ENCODE measurements around the gene ARHGEF25.
A peak's percentile ranks its signal among the peaks of the same experiment; 100 is the strongest.

Gene ARHGEF25

DNA sequence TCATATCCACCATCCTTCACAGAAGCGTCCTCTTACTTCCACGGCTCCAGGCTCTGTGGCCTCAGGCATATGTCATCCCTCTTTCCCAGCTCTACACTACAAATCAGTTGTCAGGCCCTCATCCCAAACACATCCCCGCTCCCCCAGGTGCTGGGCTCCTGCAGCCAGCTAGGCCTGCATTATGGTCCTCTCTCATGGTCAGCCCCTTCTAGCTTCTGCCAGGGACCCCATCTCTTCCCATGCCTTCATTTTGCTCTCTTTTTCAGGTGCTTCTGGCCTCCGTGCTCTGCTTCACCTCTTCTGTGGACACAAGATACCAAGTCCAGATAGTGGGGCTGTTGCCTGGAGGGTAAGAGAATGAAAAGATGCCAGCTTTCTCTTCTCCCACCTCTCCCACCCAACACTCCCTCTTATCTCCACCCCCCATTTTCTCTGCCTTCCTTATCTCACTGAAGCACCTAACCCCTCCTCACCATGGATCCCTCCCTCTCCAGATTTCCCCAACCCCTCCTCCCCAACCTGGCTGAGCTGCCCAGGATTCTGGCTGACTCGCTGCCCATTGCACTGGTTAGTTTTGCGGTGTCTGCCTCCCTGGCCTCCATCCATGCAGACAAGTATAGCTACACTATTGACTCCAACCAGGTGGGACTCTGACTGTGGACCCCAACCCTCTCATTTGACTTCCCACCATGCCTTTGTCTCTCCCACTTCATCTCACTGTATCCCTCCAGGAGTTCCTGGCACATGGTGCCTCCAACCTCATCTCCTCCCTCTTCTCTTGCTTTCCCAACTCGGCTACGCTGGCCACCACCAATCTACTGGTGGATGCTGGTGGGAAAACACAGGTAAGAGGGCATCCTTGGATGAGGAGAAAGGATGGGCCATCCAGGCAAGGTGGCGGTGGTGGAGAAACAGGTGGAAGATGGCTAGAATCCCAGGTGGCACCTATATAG lies 11.3 kb downstream of the ARHGEF25 start:
- H3K9me3 Mint-ChIP-seq = no peaks in the 10 kb centered on the region
- H3K4me3 Mint-ChIP-seq = peak overlapping the region; percentile 84
- no peaks in the 10 kb centered on the region for H3K36me3 Mint-ChIP-seq
- peaks cover 69% of the 10 kb centered on the region for H3K27me3 Mint-ChIP-seq
- H3K27ac Mint-ChIP-seq = no peak overlapping the region
- H3K4me1 Mint-ChIP-seq = peaks cover 34% of the 10 kb centered on the region

DNA sequence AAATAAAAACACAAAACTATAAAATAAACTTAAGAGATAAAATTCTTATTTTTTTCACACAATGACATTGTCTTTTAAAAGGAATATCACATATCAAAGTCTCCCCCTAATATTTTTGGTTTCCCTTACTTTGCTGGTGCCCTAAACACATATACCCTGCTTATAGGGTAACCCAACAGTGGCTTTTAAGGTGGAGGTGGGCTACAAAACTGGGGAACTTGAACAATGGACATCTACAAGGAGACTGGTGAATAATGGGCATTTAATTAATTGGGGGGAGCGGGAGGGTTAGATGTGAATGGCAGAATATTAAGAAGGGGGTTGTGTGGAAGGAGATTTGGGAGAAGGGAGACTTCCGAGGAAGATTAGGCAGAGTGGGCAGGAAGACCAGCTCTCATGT lies 12.2 kb downstream of the ARHGEF25 start:
- H3K4me3 Mint-ChIP-seq = no peak overlapping the region
- no peaks in the 10 kb centered on the region for H3K36me3 Mint-ChIP-seq
- no peaks in the 10 kb centered on the region for H3K9me3 Mint-ChIP-seq
- H3K27me3 Mint-ChIP-seq = peaks cover 70% of the 10 kb centered on the region
- H3K4me1 Mint-ChIP-seq = peaks cover 40% of the 10 kb centered on the region
- H3K27ac Mint-ChIP-seq = no peak overlapping the region

DNA sequence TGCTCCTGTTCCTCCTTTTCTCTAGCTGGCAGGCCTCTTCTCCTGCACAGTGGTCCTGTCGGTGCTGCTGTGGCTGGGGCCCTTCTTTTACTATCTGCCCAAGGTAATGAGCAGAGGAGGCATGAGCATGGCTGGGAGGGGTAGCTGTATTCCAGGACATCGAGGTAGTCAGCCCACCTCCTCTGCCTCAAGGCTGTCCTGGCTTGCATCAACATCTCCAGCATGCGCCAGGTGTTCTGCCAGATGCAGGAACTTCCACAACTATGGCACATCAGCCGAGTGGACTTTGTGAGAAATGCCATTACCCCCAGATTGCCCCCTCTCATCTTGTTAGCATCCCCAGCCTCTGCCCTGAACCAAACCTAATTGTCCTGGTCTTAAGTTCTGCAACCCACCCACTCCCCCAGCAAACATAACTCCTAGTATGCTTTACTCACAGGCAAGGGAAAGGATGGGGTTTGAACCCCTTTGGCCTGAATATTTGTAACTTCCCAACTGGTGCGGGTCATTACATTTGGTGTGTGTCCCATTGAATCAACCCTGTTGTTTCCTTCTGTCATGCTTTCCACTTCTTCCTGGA lies 12.7 kb downstream of the ARHGEF25 start:
- peaks cover 40% of the 10 kb centered on the region for H3K4me1 Mint-ChIP-seq
- no peak overlapping the region for H3K27ac Mint-ChIP-seq
- H3K9me3 Mint-ChIP-seq = no peaks in the 10 kb centered on the region
- H3K4me3 Mint-ChIP-seq = no peak overlapping the region
- H3K36me3 Mint-ChIP-seq = no peaks in the 10 kb centered on the region
- peaks cover 73% of the 10 kb centered on the region for H3K27me3 Mint-ChIP-seq

DNA sequence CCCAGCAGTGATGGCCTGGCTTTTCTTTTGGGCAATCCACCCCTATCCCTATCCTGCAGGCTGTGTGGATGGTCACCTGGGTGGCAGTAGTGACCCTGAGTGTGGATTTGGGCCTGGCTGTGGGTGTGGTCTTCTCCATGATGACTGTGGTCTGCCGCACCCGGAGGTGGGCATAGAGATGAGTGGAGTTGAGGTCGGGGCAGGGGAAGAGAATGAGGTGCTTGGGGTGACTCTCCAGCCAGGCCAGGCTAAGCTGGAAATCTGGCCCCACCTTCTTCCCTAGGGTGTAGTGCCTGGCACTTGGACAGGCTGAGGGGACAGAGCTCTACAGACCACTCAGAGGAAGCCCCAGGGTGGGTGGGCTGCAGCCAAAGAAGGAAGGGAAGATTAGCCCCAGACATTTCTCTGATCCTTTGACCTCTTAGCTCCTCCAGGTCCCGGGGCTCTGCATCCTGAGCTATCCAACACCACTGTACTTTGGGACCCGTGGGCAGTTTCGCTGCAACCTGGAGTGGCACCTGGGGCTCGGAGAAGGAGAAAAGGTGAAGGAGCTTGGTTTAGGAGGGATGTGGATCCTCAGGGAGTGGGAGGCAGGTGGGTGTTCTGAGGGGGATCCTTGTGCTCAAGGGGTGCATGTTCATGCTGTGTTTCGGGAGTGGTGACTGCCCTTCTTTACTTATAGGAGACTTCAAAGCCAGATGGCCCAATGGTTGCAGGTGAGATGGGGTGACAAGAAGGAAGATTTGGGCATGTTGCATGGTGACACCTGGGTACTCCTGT lies 13.4 kb downstream of the ARHGEF25 start:
- peaks cover 34% of the 10 kb centered on the region for H3K4me1 Mint-ChIP-seq
- H3K4me3 Mint-ChIP-seq = no peak overlapping the region
- H3K36me3 Mint-ChIP-seq = no peaks in the 10 kb centered on the region
- peaks cover 69% of the 10 kb centered on the region for H3K27me3 Mint-ChIP-seq
- H3K9me3 Mint-ChIP-seq = no peaks in the 10 kb centered on the region
- no peak overlapping the region for H3K27ac Mint-ChIP-seq

DNA sequence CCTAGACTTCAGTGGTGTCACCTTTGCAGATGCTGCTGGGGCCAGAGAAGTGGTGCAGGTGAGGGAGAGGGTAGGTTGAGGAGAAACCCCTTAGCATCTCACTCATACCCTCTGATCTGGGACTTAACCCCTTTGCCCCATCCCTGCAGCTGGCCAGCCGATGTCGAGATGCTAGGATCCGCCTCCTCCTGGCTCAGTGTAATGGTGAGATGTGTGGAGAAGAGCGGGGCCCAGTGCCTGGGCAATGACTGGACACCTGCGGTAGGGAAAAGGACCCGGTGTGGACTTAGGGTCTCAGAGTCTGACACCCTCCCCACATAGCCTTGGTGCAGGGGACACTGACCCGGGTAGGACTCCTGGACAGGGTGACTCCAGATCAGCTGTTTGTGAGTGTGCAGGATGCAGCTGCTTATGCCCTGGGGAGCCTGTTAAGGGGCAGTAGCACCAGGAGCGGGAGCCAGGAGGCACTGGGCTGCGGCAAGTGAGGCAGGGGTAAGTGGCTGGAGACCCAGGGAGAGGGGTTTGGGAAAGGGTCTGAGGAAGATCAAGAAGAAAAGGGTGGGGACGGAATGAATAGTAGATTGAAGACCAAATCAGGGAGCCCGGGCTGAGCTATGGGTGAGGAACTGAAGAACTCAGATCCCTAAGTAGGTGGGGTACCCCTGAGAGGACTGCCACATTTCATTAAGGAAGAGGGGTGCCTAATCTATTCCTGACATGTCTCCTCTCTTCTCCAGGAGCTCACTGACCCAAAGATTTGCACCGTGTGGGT lies 14.2 kb downstream of the ARHGEF25 start:
- H3K9me3 Mint-ChIP-seq = no peaks in the 10 kb centered on the region
- H3K27me3 Mint-ChIP-seq = peaks cover 74% of the 10 kb centered on the region
- H3K27ac Mint-ChIP-seq = no peak overlapping the region
- H3K4me1 Mint-ChIP-seq = peaks cover 26% of the 10 kb centered on the region
- H3K36me3 Mint-ChIP-seq = no peaks in the 10 kb centered on the region
- no peak overlapping the region for H3K4me3 Mint-ChIP-seq

GRCh38 chr12:57626111-57626920 lies 15.1 kb downstream of the ARHGEF25 start:
- Mint-ChIP-seq H3K36me3 (no peaks in the 10 kb centered on the region), H3K4me1 (peaks cover 18% of the 10 kb centered on the region), H3K27me3 (peaks cover 73% of the 10 kb centered on the region), H3K4me3 (peak overlapping the region; percentile 26), H3K27ac (peak overlapping the region; percentile 24), H3K9me3 (no peaks in the 10 kb centered on the region)

GRCh38 chr12:57626921-57627445 lies 15.7 kb downstream of the ARHGEF25 start:
- Mint-ChIP-seq H3K27ac (no peak overlapping the region), H3K4me1 (peaks cover 11% of the 10 kb centered on the region), H3K36me3 (no peaks in the 10 kb centered on the region), H3K9me3 (no peaks in the 10 kb centered on the region), H3K4me3 (no peak overlapping the region), H3K27me3 (peaks cover 75% of the 10 kb centered on the region)

DNA sequence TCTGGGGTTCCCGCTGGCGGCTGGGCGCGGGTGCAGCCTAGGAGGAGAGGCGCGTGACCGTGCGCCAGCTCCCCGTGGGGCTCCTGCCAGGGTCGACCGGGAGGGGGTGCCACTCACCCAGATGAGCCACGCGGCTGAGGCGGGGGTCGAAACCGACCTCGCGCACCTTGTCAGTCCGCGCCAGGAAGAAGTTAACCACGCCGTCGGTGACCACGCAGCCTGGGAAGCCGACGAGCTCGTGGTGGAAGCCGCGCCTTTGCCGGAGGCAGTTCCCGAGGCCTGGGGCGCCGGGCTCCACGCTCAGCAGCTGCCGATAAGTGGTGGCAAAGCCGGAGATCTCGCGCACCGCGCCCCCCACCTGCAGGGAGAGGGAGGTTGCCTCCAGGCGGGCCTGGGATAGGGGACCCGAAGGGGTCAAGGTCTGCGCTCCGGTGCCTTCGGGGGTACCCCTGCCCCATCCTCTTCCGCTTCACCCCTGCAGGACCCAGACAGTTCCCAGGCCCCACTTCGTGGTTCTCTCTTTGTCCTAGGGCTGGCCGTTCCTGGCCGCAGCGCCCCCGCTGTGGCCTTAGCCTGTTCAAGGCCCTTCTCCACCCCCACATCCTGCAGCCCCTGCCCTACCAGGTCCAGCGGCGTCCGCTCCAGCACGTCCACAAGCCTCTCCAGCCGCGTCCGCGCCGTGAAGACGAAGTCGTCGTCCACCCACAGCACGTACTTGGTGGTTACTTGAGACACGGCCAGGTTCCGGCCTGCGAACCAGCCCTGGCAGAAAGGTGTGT lies 16.5 kb downstream of the ARHGEF25 start:
- no peaks in the 10 kb centered on the region for H3K9me3 Mint-ChIP-seq
- H3K36me3 Mint-ChIP-seq = no peaks in the 10 kb centered on the region
- peaks cover 8% of the 10 kb centered on the region for H3K4me1 Mint-ChIP-seq
- peaks cover 70% of the 10 kb centered on the region for H3K27me3 Mint-ChIP-seq
- peak overlapping the region; percentile 51 for H3K4me3 Mint-ChIP-seq
- no peak overlapping the region for H3K27ac Mint-ChIP-seq

DNA sequence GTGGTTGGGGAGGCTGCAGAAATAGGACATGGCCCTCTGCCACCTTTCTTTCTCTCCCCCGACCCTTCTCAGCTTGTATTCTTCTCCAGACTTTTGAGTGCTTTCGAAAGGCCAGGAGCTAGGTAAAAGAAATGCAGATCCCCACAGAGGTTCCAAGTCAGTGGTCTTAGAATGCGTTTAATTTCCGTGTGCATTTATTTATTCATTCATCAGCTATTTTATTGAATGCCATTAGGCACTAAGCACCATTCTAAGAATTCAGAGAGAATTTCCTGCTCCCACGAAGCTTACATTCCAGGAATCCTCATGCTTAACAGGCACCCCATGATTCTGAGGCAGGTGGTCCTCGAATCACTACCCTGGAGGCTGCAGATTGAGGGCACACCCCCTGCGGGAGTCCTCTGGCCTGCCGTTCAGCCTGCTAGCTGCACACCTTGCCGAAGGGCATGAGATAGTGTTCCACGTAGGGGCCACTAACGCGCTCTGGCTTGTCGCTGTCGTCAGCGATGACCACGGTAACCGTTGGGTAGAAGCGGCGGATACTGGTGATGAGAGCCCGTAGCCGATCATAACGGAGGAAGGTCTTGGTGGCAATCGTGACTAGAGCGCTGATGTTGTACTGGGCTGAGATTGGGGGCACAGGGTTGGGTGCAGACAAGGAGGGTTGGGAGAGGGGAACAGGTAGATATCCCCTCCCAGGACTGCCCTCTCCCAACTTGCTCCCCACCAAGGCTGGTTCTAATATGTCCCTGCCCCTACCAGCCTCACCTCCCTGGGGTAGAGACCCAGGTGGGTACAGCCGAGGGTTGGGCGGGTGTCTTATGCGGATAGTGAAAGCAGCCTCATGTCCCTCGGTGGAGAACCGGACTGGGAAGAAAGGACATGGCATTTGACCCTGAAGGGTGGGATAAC lies 17.3 kb downstream of the ARHGEF25 start:
- H3K27ac Mint-ChIP-seq = peak overlapping the region; percentile 4
- peaks cover 65% of the 10 kb centered on the region for H3K27me3 Mint-ChIP-seq
- H3K4me1 Mint-ChIP-seq = peaks cover 12% of the 10 kb centered on the region
- H3K9me3 Mint-ChIP-seq = no peaks in the 10 kb centered on the region
- no peaks in the 10 kb centered on the region for H3K36me3 Mint-ChIP-seq
- peak overlapping the region; percentile 51 for H3K4me3 Mint-ChIP-seq

- Mint-ChIP-seq H3K36me3 (no peaks in the 10 kb centered on the region), H3K27me3 (peaks cover 58% of the 10 kb centered on the region), H3K4me3 (no peak overlapping the region), H3K4me1 (peaks cover 12% of the 10 kb centered on the region), H3K9me3 (no peaks in the 10 kb centered on the region), H3K27ac (no peak overlapping the region)
Measured at GRCh38 chr12:57629897-57630471, 18.7 kb downstream of the ARHGEF25 start.

- Mint-ChIP-seq H3K27me3 (peaks cover 52% of the 10 kb centered on the region), H3K4me1 (peaks cover 12% of the 10 kb centered on the region), H3K36me3 (no peaks in the 10 kb centered on the region), H3K27ac (no peak overlapping the region), H3K4me3 (peak overlapping the region; percentile 47), H3K9me3 (no peaks in the 10 kb centered on the region)
Measured at GRCh38 chr12:57630891-57631433, 19.7 kb downstream of the ARHGEF25 start.

DNA sequence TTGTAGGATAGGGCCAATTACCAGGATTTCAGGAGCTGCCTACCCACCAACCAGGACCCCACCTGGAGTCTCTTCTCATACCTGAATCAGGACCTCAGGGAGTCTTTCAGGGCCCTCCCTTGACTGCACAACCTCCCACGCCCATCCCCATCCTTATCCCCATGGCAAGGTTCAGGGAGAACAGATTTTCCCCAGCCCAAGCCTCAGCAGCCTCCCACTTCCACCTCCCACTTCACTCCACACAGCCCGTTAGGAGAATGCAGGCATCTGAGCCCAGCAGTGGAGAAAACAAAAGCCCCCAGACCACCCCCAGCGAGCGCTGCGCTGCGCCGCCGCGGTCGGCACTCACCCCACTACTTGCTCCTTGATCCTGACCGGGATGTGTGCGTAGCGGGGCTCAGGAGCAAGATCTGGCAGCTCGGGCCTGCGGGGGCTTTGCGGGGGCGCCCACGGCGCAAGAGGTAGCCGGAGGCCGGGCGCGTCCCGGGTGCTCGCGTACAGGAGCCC lies 20.4 kb downstream of the ARHGEF25 start:
- Mint-ChIP-seq H3K9me3 (no peaks in the 10 kb centered on the region), H3K36me3 (no peaks in the 10 kb centered on the region), H3K4me1 (peaks cover 12% of the 10 kb centered on the region), H3K27ac (no peak overlapping the region), H3K27me3 (peaks cover 46% of the 10 kb centered on the region), H3K4me3 (peak overlapping the region; percentile 47)
